WTC11 (cell line): Measurements from ENCODE around the gene ZDHHC11B.

ENCODE experiments used
- ELF4 ChIP-seq: sonication (generic); formaldehyde crosslinking; IDR thresholded peaks from 2 replicates; pipeline ENCODE4 v1.8.1; 2022; ENCODE audit warnings: low read depth, mild to moderate bottlenecking, moderate library complexity, missing genetic modification reagents
- TEAD4 ChIP-seq: sonication (generic); formaldehyde crosslinking; IDR thresholded peaks from 2 replicates; pipeline ENCODE4 v1.8.0; 2022; ENCODE audit warnings: mild to moderate bottlenecking, missing genetic modification reagents
- TF ChIP-seq, protein P1 (sequence below): sonication (generic); formaldehyde crosslinking; IDR thresholded peaks from 2 replicates; pipeline ENCODE4 v1.8.0; 2023; ENCODE audit warnings: missing genetic modification reagents, mild to moderate bottlenecking, borderline replicate concordance
- TF ChIP-seq, protein P2 (sequence below): fragments of 200-600 bp; IDR thresholded peaks from 2 replicates; pipeline ENCODE4 v1.8.0; 2022; ENCODE audit warnings: antibody characterized with exemption
- TF ChIP-seq, protein P3 (sequence below): sonication (generic); formaldehyde crosslinking; IDR thresholded peaks from 2 replicates; pipeline ENCODE4 v1.8.1; 2023; ENCODE audit warnings: mild to moderate bottlenecking, missing genetic modification reagents, moderate library complexity

DNA sequence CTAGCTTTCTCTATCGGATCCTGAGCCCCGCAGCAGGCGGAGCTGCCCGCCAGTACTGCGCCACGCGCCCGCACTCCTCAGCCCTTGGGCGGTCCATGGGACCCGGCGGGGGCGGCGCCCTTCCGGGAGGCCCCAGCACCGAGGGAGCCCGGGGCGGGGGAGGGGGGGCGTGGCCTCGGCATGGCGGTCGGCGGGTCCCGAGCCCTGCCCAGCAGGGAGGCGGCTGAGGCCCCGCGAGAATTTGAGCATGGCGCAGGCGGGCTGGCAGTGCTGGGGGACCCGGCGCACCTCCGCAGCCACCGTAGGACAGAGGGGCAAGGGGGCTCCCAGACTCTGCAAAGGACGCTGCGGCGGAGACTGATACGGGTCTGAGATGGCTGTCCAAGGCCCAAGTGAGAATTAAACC is 6.8 kb downstream of the ZDHHC11B start:
- TF ChIP-seq, protein P1, sequence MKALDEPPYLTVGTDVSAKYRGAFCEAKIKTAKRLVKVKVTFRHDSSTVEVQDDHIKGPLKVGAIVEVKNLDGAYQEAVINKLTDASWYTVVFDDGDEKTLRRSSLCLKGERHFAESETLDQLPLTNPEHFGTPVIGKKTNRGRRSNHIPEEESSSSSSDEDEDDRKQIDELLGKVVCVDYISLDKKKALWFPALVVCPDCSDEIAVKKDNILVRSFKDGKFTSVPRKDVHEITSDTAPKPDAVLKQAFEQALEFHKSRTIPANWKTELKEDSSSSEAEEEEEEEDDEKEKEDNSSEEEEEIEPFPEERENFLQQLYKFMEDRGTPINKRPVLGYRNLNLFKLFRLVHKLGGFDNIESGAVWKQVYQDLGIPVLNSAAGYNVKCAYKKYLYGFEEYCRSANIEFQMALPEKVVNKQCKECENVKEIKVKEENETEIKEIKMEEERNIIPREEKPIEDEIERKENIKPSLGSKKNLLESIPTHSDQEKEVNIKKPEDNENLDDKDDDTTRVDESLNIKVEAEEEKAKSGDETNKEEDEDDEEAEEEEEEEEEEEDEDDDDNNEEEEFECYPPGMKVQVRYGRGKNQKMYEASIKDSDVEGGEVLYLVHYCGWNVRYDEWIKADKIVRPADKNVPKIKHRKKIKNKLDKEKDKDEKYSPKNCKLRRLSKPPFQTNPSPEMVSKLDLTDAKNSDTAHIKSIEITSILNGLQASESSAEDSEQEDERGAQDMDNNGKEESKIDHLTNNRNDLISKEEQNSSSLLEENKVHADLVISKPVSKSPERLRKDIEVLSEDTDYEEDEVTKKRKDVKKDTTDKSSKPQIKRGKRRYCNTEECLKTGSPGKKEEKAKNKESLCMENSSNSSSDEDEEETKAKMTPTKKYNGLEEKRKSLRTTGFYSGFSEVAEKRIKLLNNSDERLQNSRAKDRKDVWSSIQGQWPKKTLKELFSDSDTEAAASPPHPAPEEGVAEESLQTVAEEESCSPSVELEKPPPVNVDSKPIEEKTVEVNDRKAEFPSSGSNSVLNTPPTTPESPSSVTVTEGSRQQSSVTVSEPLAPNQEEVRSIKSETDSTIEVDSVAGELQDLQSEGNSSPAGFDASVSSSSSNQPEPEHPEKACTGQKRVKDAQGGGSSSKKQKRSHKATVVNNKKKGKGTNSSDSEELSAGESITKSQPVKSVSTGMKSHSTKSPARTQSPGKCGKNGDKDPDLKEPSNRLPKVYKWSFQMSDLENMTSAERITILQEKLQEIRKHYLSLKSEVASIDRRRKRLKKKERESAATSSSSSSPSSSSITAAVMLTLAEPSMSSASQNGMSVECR (CRISPR knock-in tag): no peak
- TF ChIP-seq, protein P2, sequence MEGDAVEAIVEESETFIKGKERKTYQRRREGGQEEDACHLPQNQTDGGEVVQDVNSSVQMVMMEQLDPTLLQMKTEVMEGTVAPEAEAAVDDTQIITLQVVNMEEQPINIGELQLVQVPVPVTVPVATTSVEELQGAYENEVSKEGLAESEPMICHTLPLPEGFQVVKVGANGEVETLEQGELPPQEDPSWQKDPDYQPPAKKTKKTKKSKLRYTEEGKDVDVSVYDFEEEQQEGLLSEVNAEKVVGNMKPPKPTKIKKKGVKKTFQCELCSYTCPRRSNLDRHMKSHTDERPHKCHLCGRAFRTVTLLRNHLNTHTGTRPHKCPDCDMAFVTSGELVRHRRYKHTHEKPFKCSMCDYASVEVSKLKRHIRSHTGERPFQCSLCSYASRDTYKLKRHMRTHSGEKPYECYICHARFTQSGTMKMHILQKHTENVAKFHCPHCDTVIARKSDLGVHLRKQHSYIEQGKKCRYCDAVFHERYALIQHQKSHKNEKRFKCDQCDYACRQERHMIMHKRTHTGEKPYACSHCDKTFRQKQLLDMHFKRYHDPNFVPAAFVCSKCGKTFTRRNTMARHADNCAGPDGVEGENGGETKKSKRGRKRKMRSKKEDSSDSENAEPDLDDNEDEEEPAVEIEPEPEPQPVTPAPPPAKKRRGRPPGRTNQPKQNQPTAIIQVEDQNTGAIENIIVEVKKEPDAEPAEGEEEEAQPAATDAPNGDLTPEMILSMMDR: no peak
- TF ChIP-seq ELF4 (CRISPR knock-in tag) (no peak), TEAD4 (no peak)
- TF ChIP-seq, protein P3, sequence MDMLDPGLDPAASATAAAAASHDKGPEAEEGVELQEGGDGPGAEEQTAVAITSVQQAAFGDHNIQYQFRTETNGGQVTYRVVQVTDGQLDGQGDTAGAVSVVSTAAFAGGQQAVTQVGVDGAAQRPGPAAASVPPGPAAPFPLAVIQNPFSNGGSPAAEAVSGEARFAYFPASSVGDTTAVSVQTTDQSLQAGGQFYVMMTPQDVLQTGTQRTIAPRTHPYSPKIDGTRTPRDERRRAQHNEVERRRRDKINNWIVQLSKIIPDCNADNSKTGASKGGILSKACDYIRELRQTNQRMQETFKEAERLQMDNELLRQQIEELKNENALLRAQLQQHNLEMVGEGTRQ (CRISPR knock-in tag): no peak
